Measurements from ENCODE around the gene SCO2.

The SCO2 gene

GRCh38 chr22:50525104-50525857, at the start of gene SCO2:
TSS of gene SCO2 (minus strand) at chr22:50525598. CDS start at chr22:50524411, 1,187 bp downstream.
- peak; percentile 99 for DNase-seq

- DNase-seq, result no peak
These were observed 49.0 kb upstream of the SCO2 start for GRCh38 chr22:50574383-50574755.

- no peak for DNase-seq
These were observed 48.3 kb upstream of the SCO2 start for GRCh38 chr22:50573491-50574382.

- no peak for DNase-seq
These were observed 47.6 kb upstream of the SCO2 start for GRCh38 chr22:50572965-50573364.

- peak; percentile 45 for DNase-seq
These were observed 46.1 kb upstream of the SCO2 start for GRCh38 chr22:50571264-50572175.

- DNase-seq, result no peak
These were observed 45.5 kb upstream of the SCO2 start for GRCh38 chr22:50570861-50571260.

GRCh38 chr22:50569896-50570535, 44.6 kb upstream of the SCO2 start:
- peak; percentile 60 for DNase-seq

- DNase-seq, result peak; percentile 33
These were observed 43.7 kb upstream of the SCO2 start for GRCh38 chr22:50569041-50569459.

GRCh38 chr22:50568626-50569025, 43.2 kb upstream of the SCO2 start:
- DNase-seq, result peak; percentile 56

- peak; percentile 39 for DNase-seq
These were observed 42.4 kb upstream of the SCO2 start for GRCh38 chr22:50567721-50568252.

GRCh38 chr22:50564289-50564688, 38.9 kb upstream of the SCO2 start:
- DNase-seq, result no peak

- no peak for DNase-seq
These were observed 38.2 kb upstream of the SCO2 start for GRCh38 chr22:50563413-50564160.

GRCh38 chr22:50562523-50563412, 37.4 kb upstream of the SCO2 start, which contains the start of gene SYCE3:
TSS of gene SYCE3 (minus strand) at chr22:50562919. CDS start at chr22:50556405, 6,514 bp downstream.
- DNase-seq, result peak; percentile 99

GRCh38 chr22:50561401-50562358, 36.3 kb upstream of the SCO2 start:
- no peak for DNase-seq

GRCh38 chr22:50560034-50560433, 34.6 kb upstream of the SCO2 start:
- DNase-seq, result no peak

- no peak for DNase-seq
These were observed 31.3 kb upstream of the SCO2 start for GRCh38 chr22:50556703-50557102.

- DNase-seq, result no peak
These were observed 27.9 kb upstream of the SCO2 start for GRCh38 chr22:50553310-50553709.

- no peak for DNase-seq
These were observed 25.9 kb upstream of the SCO2 start for GRCh38 chr22:50551160-50551752.
